Omental fat pad (tissue), 4 donors: ENCODE measurements around the gene GPR176. TPM values are rescaled to one million over a fixed set of nuclear protein-coding genes. Genes with fewer than 3 reads are reported as not detected.
"Not testable (repeated sequence)": the region's sequence is repeated elsewhere in the genome, so short reads cannot be mapped to it uniquely, and the experiment has no call there.

Experiments
- ATAC-seq: fragments of 150-250 bp; one replicate; pipeline ENCODE4 v1.9.1; 2016; ENCODE audit warnings: mild to moderate bottlenecking, moderate library complexity; ENCODE audit not compliant: low FRiP score
- DNase-seq: peaks from one replicate; pipeline ENCODE4 v3.0.0-alpha.2; 2019; ENCODE audit warnings: low spot score
- CTCF ChIP-seq, 3 donors: fragments of 450-650 bp; IDR thresholded peaks; one replicate each; pipeline ENCODE4 v1.5.1; 2016 to 2017; ENCODE audit warnings: antibody characterized with exemption in 3 of 3, mild to moderate bottlenecking in 3 of 3, moderate library complexity in 2 of 3
- total RNA-seq, 4 donors: library from RNA; depleted of rRNA; stranded (reverse); fragments of >200 nt; gene quantifications; one replicate each; pipeline ENCODE4 v1.1.0, GENCODE V29; 2016

Gene GPR176
- total RNA-seq, 4 donors from 2014 or later = 5.6 to 23.9 (median 11.7) TPM

- no peak for DNase-seq
- no peak for ATAC-seq
- TF ChIP-seq CTCF (IDR thresholded peaks at IDR 0.05) = no peak
Measured at GRCh38 chr15:39896101-39896500, 24.0 kb downstream of the GPR176 start.

GRCh38 chr15:39893051-39893450 lies 27.0 kb downstream of the GPR176 start:
- DNase-seq, ATAC-seq: not testable (repeated sequence)

GRCh38 chr15:39892418-39892817 lies 27.6 kb downstream of the GPR176 start:
- TF ChIP-seq CTCF (IDR thresholded peaks at IDR 0.05) = no peak

GRCh38 chr15:39890621-39891020 lies 29.4 kb downstream of the GPR176 start:
- no peak for DNase-seq
- no peak for ATAC-seq
- no peak for TF ChIP-seq CTCF (IDR thresholded peaks at IDR 0.05)

More at GRCh38 chr15:39892418-39892817, 27.6 kb downstream of the GPR176 start:
- DNase-seq (no peak), ATAC-seq (no peak)

- ATAC-seq (no peak), DNase-seq (no peak)
- no peak for TF ChIP-seq CTCF (IDR thresholded peaks at IDR 0.05)
Measured at GRCh38 chr15:39889601-39890000, 30.5 kb downstream of the GPR176 start.

- ATAC-seq = no peak
- no peak for TF ChIP-seq CTCF (IDR thresholded peaks at IDR 0.05)
- no peak for DNase-seq
Measured at GRCh38 chr15:39888809-39889208, 31.3 kb downstream of the GPR176 start.

- TF ChIP-seq CTCF (IDR thresholded peaks at IDR 0.05) = no peak
- no peak for DNase-seq
- no peak for ATAC-seq
Measured at GRCh38 chr15:39888243-39888642, 31.8 kb downstream of the GPR176 start.

- DNase-seq = no peak
- no peak for TF ChIP-seq CTCF (IDR thresholded peaks at IDR 0.05)
- ATAC-seq = peak; percentile 67
Measured at GRCh38 chr15:39887832-39888231, 32.2 kb downstream of the GPR176 start.
